HG03460 (cell line): ENCODE results near the gene IQGAP2.
"Not testable (repeated sequence)": the region's sequence is repeated elsewhere in the genome, so short reads cannot be mapped to it uniquely, and the experiment has no call there.

Experiments
- ATAC-seq: cut with Tn5 transposase; IDR thresholded peaks from one replicate; pipeline ENCODE4 v1.9.1; 2021; ENCODE audit not compliant: unreplicated experiment

The IQGAP2 gene

DNA sequence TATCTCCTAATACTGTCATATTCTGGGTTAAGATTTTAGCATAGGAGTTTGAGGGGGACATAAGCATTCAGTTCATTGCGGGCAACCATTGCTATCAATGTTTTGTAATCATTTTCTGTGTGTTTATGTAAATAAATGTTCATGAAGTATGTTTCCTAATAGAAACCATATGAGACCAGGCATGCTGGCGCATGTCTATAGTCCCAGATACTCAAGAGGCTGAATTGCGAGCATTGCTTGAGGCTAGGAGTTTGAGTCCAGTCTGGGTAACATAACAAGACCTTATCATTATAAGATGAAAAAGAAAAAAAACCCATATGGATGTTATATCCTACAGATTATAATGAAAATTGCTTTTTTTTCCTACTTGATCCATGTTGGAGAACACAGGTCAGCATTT lies 129.0 kb downstream of the IQGAP2 start:
- ATAC-seq, result no peak

DNA sequence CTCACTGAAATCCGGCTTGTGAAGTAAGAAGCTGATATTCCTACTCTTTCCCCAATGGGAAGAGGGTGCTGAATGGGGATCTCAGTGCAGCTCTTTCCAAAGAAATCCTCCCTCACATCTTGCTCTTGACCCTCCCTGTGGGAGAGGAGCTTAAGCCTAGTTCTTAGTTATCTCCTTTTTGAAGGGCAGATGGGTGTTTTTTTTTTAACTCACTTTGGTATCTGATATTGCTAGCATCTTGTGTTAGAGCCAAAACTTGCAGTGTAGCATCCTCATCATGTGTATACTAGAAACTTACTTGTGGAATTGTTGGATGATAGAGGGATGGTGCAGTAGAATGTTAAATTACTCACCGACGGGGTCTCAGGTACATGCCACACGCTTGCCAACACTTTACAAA lies 129.9 kb downstream of the IQGAP2 start:
- no peak for ATAC-seq

DNA sequence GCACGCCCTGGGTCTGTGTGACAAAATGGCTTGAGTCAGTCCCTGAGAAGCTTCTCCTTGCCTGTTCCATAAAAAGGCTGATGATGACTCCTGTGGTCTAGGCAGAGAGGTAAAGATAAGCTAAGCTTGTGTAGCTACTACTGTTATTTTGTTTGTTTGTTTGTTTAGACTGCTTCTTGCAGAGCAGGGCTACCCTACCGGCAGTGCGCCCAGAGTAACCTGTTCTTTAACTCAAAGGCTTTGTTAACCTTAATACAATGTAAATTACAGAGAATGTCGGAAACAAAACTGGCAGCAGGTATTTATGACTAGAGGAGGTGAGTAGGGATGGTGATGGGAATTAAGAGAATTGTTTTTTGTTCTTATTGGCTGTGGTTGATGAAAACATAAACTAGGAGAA lies 132.5 kb downstream of the IQGAP2 start:
- no peak for ATAC-seq

DNA sequence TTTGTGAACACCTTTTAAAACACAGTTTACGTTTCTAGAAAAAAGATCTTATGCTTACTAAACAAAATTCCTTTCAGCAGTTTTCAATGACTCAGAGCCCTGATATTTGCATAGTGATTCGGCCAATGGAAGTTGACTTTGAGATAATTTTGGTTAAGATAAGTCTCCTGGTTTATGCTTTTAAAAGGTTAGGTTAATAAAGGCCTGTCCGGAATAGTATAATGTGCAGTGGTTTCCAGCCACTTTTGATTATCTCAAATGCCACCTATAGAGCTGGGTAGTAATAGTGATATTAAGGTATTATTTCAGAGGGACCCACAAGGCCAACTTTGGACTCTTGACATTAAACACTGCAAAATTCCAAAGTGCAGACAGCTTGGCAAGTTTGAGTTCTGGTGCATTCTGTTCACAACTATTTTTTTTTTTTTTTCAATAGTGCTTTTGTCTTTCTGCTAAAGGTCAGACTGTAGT lies 134.0 kb downstream of the IQGAP2 start:
- ATAC-seq, result no peak

DNA sequence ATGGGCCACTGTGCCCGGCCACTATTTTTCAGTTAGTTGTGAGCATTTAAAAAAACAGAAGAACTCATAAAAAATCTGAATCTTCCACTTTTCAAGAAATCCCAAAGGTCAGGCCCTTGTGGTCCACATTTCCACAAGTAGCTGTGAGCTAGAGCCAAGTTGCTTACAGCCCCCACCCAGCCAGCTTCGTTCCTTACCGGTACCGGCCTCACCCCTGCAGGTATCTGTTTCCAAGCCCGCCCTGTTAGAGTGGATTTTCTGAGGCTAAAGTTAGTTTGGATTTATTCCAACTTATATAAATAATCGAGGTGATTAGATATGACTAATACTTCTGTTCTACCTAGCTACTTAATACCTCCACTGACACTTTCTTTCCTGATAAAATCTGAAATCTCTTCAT lies 139.2 kb downstream of the IQGAP2 start:
- ATAC-seq, result no peak

DNA sequence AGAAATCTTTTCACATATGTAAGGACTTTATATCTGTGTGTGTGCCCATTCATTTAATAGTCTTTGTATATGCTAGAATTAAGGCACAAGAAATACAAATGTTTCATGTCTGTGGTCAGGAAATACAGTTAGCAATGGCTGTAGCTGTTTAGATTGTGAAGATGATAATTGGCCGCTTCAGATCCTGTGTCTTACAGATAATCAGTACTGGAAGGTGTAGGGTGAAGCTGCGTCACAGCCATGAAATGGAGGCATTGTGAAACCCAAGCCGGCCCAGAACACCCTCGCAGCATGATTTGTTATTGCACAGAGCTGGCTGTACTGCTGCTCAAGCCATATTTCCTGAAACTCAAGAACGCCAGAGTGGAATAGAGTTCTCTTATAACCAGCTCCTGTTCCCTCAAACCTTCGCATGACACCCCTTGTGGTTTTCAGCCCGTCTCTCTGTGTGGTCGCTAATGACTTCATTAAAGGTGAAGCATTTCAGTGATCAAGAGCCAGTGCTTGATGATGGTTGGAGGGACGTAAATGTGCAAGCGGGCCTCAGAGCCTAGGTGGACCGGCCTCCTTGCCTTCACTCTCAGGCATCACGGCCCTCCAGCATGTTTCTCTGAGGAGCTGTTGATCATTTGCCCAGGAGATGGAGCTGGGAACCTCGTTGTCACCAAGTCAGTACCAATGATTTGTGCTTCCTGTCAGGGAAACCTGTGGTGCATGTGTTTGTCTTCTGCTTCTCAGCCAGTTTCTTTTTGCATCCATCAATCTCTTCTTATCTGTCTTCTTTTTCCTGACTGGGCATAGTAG lies 140.0 kb downstream of the IQGAP2 start:
- ATAC-seq, result no peak

DNA sequence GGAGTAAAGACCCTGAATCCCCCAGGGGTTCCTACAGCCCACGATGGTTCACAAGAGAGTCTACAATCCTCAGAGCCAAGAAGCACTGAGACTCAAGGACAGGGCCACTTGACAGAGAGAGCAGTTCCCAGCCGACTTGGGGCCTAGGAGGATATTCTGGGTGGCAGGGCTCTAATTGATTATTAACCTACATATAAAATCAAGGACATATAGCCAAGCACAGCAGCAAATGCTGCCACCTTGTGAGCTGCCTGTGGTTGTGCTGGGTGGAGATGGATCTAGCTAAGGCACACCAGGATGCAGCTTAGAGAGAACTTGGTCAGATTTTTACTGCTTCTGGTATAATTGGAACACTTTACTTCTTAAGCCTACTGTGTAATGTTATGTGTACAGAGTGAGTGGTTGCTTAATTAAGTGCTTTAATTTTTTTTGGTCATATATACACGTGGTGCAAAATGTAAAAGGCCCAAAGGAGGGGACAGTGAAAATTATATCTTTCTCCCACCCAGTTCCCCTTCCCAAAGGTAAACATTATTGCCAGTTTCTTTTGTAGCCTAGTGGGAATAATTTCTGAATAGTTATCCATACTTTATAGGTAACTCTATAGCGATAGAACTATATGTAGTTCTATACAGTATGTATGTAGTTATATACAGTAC lies 141.3 kb downstream of the IQGAP2 start:
- peak; percentile 41 for ATAC-seq

DNA sequence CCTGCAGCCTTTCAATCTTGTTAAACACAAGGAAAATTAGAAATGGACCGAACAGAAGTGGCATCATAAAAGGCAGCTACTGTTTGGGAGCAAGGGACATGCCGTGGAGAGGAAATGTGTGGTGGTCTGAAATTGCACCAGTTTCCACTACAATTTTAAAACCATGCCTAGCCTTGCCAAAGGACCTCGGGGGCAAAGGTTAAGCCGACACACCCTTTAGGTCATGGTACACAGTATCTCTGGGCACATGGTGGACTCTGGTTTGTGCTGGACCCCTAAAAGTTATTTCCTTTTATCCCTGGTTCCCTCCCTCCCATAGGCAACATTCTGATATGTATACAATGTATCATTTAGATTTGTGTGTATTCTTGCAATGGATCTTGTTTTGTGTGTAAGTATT lies 142.1 kb downstream of the IQGAP2 start:
- ATAC-seq, result no peak

DNA sequence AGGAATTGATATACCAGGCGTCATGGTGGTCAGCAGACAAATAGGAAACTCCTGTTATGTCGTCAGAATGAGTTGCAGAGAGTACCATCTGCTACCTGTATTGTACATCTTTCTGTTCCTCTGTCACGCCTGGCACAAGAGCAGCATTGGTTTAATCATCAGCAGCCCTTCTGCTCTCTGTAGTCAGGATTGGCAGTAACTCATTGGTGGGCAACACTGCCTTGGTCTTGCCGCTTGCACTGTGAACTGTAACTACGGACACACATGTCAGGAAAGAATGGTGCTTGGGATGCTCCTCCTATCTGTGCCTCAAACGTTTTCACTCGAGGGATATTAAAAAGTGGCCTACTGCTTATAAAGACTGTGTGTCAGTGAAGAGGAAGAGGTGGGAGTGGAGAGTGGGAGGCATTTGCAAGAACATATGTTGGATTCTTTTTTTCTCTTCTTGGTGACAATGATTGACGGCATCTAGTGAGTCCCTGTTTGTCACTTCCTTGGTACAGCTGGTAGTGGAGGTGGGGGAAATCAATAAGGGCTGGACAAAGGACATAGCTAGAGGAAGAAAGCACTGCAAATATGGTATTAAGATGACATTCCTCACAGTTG lies 143.5 kb downstream of the IQGAP2 start:
- ATAC-seq, result no peak

DNA sequence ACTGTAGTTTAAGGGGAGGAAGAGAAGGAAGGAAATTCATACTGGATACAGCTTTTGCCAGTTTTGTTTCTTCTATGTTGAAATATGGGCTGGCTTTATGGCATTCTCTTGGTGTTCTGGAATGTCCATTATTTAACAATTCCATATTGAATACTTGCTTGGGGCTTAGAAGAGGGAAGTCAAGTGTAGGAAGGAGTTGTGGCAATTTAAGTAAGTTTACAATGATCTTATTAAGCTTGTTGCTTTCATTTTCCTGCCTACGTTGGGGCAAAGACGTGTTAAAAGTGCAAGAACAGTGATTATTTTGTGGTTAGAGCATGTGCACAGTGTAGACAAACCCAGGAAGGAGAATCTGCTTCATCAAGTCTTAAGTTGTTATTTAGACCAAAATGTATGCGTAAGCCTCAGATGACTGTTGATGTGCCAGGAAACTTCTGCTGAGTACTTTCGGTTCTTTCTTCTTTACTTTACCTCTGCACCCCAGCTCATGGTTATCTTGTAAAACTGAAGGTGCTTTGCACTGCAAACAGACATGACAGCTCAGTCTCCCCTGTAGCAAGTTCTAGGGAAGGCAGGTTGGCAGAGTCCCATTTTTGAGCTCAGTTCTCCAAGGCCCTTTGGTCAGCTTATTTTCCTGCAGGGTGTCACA lies 144.3 kb downstream of the IQGAP2 start:
- peak; percentile 49 for ATAC-seq

DNA sequence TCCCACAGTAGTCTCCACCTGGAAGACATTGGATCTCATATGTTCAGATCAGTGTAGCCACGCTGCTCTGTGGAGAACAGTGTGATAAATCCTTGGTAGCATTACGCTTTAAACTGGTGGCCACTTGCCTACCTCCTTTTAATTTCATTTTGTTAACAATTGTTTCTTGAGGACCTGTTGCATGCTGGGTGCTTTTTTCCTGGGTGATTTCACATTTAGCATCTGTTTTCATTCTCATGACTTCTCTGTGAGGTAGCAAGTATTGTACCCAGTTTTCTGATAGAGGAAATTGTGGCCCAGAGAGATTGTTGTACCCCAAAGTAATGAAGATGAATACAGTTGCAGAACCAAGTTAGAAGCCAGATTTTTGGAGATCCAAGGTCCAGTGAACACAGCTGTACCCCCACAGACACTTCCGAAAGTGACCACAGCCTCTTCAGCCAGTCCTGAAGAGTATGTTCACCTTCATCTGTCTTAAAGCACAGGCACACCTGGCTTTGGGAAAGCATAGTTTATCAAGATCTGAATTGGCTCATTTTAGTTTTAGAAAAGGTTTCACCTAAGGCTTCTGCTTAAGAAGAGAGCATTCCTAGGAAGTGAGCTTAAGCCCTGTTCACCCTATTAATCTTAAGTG lies 144.9 kb downstream of the IQGAP2 start:
- ATAC-seq, result no peak

DNA sequence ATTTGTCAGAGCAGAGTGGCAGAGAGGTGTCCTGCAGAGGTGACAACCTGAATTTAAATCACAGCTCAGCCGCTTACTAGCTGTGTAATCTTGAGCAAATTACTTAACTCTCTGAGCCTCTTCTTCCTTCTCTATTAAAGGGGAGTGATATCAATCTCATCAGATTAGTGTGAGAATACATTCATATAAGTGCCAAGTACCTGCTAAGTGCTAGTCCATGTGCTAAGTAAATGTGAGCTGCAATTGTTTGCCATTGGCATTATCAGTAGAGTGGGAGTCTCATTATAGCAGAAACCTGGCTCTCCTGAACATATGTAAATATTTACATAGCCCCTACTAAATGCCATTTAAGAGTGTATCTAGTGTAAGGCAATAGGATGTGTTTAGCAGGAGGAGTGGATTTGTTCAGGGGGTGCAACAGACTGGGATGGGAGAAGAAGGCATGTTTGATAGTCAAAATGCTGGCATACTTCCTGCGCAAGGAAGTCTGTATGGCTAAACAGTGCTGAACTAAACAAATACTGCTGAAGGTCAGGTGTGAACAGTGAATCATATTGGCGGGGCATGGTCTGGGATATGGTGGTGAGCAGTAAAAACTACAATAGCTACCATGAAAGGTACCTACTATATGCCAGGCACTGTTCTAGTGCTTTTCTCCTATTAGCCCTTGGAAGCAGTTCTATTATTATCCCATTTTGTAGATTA lies 145.6 kb downstream of the IQGAP2 start:
- no peak for ATAC-seq

DNA sequence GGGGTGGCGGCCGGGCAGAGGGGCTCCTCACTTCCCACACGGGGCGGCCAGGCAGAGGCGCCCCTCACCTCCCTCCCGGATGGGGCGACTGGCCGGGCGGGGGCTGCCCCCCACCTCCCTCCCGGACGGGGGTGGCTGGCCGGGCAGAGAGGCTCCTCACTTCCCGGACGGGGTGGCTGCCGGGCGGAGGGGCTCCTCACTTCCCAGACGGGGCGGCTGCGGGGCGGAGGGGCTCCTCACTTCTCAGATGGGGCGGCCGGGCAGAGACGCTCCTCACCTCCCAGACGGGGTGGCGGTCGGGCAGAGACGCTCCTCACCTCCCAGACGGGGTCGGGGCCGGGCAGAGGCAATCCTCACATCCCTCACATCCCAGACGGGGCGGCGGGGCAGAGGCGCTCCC lies 147.8 kb downstream of the IQGAP2 start:
- ATAC-seq, result not testable (repeated sequence)

DNA sequence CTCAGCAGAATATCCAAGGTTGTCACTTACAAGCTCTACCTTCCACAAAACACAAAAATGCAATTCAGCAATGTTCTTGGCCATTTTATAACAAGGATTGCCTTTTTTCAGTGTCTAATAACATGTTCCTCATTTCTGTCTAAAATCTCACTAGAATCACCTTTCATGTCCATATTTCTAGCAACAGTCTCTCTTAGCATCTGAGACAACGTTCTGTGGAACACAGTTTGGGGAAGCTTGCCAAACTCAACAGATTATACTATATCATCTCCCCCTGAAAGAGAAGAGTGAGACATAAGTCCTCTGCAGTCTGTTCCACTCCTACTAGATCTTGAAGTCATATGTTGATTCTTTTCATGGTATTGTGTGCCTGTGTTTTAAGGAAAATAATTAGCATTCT lies 149.5 kb downstream of the IQGAP2 start:
- no peak for ATAC-seq

DNA sequence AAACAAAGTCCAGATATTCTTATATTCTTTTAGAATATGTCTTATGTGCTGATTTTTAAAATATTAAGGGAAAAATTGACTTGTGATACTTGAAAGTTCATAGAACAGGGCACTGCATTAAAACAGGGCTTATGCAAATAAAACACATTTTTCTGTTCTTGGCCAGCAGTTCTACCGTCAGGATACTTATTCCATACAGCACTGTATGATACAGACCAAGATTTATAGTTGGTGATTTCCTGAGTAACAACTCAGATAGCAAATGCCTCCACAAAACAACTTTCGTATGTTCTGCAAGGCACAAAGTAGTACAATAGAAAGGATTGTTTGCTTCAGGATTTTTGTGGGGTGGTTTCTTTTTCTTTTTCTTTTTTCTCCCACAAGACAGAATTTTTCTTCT lies 150.2 kb downstream of the IQGAP2 start:
- ATAC-seq, result no peak

DNA sequence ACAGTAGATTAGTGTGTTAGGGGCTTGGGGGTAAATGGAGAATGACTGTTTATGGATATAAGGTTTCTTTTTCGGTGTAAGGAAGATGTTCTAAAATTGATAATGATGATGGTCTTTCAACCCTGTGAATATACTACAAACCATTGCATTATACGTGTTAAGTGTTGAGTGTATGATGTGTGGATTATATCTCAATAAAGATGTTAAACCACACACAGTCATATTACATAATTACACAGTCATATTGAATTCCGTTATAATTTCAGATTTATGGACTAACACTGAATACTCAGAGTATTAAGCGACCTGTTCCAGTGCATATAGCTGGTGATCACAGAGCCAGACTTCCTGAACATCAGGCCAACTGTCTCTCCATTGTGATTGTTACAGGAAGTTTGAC lies 152.0 kb downstream of the IQGAP2 start:
- ATAC-seq, result no peak

DNA sequence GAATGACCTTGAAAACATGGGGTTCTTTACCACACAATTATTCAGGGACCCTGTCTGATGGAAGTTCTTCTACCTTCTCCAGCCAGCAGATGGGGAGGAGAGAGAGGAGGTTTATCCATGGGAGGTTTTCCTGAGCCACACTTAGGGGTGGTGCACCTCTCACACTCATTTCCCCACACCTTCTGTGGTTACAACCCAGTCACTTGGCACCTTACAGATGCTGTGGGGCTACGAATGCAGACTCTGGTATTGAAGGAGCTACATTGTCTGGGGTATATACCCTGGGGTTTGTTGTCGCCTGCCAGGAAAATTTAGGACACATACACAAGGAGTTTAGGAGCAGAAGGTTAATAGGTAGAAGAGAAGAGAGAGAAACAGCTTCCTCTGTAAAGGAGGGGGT lies 152.6 kb downstream of the IQGAP2 start:
- no peak for ATAC-seq

DNA sequence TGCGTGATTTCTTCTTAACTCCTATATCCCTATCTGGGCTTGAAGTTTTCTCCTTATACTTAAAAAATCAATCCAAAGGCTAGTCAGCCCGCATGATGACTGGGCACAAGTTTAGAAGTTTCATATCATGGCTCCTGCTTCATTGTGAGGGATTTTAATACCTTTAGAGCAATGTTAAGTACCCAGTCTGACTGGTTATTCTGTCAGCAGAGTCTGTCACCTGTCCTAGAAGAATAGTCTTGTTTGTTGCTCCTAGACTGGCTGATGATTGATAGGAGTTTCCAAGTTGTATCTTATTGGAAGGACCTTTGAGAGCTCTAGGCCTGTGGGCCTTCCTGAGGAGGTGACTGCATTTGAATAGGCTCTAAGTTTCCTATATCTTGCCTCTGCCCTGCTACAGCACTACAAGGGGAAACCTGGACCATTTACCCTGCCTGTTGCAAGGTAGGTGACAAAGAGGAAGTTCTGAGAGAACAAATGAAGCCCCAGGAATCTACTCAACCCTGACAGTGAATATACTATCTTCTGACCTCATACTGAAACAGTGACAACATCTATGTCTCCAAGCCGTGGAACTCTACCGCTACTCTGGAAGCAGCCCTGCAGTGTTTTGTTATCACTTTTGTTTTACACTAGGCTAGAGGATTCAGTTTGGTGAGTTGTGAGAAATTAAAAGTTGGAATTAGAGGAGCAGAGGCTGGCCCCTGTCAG lies 153.6 kb downstream of the IQGAP2 start:
- peak; percentile 96 for ATAC-seq

DNA sequence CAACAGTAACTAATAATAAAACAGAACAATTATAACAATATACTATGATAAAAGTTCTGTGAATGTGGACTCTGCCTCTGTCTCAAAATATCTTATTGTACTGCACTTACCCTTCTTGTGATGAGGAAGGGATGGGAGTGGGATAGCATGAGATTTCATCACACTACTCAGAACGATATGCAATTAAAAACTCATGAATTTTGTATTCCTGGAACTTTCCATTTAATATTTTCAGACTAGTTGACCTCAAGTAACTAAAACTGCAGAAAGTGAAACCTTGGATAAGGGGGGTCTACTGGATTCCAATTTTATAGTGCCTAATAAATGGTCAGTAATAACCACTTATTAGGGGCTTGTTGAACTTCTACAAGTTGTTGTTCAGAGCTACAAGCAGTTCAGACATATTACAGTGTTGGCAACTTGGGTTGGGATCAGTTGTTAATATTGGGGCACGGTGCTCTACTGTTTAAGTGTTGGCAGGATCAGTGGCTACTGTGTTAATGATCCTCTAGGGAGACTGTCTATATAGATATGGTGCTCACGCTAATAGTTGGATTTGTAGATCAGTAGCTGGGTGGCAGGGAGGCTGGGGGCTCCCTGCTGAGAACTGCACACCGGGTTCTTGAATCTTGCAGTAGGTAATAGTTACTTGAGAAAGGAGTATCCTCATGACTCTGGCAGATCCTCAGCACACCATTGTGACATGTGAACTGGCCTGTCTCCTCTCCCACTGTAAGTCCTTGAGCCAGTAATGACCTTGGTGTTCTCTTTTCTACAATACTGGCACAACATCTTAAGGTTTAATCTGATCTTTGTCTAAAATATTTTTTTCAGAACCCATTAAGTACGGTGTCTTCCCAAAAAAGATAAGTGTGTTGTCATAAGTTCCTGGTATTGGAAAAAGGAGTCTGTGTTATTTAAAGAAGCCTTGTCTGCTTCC lies 158.1 kb downstream of the IQGAP2 start:
- no peak for ATAC-seq
